GM18909 (cell line): ENCODE results near the gene IL12A.

Source experiments
- ATAC-seq: cut with Tn5 transposase; IDR thresholded peaks from one replicate; pipeline ENCODE4 v1.9.1; 2021; ENCODE audit warnings: mild to moderate bottlenecking; ENCODE audit not compliant: unreplicated experiment, poor library complexity

The IL12A gene

DNA sequence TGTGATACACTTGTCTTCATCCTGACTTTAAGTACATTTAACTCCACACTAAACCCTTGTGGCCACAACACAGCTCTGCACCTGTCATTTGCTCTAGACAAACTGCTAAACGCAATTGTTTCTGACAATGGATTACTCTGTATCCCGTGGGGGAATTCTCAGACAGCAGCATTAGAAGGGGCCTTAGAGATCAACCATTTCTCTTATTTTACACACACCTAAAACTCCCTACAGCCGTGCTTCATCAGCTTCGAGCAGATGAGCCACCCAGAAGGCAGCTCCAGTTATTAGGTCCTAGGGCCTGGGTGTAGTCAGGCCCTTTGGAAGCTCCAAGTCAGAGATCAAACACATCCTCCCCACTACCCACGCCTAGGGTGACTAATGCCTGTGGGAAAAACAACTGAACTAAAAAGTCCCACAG, 1.3 kb upstream of the IL12A start:
- peak; percentile 25 for ATAC-seq

DNA sequence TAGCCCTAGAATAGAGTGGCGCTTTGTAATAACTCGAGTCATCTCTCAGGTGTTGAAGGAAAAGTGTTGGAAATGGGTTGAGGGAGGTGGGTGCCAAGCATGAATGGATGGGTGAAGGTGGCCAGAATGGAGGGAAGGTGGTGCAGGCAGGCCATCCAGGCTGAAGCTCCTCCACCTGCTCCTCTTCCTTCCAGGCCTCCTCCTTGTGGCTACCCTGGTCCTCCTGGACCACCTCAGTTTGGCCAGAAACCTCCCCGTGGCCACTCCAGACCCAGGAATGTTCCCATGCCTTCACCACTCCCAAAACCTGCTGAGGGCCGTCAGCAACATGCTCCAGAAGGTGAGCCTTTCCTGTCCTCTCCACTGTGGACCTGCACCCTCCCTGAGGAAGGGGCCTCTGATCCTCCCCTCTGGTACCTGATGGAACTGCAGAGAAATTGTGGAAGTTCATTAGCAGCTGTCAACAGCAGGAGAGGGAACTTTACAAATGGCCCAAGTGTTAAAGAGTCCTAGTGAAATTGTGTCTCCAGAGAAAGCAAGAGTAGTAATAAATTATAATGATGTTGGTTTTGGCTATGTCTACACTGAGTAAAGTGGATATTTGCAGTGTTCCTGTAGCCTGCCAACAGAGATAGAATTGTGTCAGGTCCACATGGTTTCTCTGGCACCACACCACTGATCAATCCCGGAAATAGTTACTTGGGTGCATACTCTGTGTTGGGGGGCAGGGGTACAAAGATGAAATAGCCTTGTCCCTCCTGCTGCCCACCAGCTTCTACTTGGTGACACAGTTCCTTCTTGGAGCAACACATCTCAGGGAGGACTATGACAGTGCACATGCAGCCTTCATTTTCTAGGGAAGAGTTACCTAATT, 1.6 kb downstream of the IL12A start:
- no peak for ATAC-seq

DNA sequence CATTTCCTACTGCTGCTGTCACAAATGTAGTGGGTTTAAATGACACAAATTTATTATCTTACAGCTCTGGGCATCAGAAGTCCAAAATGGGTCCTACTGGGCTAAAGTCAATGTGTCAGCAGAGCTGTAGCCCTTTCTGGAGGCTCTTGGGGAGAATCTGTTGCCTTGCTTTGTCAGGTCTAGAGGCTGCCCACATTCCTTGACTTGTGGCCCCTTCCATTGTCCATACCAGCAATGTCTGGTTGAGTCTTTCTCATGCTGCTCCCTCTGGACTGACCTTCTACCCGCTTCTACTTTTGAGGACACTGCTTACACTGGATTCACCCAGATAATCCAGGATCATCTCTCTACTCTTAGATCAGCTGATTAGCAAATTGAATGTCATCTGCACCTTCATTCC, 3.0 kb downstream of the IL12A start:
- ATAC-seq, result no peak

DNA sequence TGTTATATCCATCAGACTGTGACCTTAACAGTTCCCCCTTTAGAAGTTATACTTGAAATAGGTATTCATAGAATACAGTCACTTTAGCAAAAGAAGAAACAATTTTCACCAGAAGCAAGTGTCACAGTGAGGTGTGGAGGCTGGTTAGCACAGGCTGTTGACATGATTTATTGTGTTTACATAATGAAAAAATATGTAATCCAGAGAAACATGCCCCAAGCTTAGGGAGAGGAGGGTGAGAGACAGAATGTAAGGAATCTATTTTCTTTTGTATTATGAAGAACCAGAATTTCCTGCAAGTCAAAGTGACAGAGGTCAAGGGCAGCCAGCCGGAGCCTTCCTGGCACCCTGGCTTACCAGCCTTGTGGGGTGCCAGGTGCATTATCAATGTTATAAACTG, 4.0 kb downstream of the IL12A start:
- ATAC-seq, result no peak

DNA sequence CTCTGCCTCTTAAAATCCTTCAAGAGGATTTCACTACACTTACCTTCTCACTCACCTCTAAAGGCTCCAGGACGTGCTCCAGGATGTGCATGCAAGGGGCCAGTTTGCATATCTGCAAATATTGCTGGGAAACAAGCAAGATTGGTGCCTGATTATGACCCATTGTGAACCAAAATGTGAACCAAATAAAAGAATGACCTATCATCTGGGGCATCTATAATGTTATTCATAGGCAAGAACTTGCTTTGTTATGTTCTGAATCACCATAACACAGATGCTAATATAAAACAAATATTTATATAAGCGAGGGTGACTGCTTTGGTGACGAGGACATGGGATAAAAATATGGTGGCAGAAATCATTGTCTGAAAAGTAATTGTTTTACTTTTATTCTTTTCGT, 5.5 kb downstream of the IL12A start:
- ATAC-seq, result no peak

DNA sequence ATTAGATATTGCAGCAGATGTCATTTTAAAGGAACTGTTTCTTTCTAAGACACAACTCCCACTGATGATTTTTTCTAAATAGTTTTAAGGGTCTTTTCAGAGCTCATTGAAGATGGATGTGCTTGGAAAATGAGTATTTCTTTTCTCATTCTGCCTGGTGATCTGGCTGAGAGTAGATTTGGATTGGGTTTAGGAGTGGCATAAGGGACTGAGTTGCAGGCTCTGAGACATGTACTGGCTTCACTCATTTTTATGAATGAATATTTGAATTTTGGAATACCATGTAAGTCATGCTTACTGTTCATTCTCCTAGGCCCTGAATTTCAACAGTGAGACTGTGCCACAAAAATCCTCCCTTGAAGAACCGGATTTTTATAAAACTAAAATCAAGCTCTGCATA, 6.5 kb downstream of the IL12A start:
- no peak for ATAC-seq

DNA sequence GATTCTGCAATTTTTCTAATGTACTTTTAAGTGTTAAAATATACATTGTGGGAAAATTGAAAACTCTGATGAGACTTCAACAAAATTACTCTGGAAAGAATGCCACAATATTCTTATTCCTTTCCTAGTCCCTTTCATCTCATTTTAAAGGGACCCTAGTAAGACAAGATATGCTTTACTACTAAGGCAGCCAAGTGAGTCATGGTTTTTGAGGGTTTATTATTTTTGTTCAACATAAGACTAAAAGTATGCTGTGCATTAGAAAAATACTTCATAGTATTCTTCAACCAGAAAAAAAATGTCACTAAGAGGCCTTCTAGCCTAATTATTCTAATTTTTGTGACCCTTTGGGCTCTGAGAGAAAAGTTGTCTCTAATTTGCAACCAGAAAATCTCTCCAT, 7.4 kb downstream of the IL12A start:
- ATAC-seq, result no peak

DNA sequence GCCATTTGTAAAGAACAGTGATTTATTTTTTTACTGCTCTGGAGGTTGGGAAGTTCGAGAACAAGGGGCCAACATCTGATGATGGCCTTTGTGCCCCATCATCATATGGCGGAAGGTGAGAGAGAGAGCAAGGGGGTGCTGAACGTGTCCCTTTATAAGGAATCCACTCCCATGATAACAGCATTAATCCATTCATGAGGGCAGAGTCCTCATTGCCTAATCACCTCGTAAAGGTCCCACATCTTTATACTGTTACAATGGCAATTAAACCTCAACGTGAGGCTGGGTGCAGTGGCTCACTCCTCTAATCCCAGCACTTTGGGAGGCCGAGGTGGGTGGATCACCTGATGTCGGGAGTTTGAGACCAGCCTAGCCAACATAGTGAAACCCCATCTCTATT, 8.3 kb downstream of the IL12A start:
- no peak for ATAC-seq

DNA sequence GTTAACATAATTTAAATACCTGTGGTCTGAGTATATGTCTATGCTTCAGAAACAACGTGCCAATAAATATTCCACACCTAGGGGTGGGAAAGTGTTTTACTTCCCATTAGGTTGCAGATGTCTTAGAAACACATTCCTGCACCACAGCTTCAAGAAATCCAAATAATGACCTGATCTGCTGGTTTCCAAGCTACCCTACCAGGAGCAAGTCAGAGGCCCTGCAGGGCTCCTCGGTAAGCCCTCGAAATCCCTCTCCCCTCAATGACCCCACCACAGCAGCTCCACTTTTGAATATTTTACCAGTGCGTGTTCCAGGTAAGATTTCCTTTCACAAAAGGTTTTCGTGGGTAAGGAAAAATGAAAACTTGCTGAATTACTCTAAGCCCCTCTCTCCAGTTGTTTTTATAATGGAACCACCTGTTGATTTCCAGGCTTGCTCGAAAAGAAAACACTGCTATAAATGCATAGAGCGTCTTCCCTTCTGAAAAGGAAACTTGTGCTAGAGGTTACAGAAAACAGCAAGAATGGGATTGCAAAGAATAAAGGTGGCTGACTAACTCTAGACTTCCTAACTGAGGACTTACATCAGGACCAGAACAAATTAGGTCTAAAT, 12.6 kb downstream of the IL12A start:
- no peak for ATAC-seq

DNA sequence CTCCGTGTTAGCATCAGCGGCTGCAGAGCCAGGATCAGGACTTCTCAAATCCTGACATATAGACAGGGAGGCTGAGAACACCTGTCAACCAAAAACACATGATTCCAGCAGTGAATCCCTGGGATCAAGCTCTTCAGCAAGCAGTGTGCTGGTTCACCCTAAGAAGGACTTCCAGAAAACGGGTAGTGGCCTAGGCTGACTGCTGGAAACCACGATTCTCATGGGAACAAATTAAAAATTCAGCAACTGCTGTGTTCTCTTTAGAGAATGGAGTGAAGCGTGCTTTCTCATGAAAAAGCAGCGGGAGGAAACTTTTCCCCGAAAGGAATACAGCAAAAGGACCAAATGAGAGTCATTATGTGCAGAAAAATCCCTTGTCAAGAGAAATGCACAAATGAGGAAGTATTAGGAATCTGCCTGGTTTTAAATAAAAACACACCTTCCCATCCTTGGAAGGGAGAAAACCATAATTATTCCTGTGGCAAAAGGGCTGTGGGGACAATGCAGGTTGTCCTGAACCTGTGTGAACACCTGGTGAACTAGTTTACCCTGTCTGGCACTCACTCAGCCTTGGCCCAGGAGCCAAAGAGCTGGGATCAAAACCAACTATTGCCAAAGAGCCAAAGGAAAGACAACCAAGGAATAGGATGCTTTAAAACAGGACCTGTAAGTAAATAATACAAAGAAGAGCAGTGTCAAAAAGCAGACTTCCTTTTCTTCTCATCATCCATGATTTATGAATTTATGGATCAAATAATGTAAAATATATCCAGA, 13.4 kb downstream of the IL12A start:
- no peak for ATAC-seq

DNA sequence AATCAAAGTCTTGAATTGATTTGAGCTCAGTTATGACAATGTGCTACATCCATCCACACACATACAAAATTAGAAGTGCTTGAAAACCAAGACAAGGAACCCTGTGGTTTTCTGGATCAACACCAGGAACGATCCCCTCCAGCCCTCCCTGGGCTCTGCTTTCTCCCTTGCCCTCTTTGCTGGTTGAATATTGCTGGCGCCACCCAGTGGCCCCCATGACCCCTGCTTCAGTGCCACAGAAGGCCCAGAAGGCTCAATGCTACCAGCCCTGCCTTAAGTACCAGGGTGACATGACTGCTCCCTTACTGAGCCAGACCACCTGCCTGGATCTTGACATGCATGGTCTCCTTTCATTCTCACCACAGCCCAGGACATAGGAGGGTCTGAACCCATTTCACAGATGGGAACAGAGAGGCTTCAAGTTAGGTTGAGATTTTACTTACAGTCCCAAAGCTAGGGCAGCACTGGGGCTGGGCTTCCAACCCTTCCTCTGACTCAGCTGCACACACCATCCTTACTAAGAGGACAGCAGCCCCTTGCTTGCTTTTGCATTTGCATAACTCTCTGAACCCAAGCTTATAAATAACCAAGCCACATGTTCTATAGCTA, 15.0 kb downstream of the IL12A start:
- peak; percentile 87 for ATAC-seq

DNA sequence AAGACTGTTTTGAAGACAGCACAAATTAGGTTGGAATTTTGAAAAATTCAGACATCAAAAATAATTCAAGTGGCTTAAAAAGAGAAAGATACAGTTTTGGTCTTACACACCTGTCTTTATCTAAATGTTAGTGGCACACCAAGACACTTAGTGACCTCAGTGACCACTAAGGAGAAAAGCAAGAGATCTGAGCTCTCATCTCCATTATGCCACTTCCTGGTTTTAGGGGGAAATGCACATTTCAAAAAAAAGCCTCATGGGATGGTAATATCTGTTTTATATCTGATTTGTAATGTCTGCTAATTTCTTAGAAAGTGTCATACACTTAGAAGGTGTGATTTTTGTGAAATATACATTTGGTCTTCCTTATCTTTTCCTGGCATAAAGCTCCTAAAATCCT, 16.4 kb downstream of the IL12A start:
- ATAC-seq, result no peak

DNA sequence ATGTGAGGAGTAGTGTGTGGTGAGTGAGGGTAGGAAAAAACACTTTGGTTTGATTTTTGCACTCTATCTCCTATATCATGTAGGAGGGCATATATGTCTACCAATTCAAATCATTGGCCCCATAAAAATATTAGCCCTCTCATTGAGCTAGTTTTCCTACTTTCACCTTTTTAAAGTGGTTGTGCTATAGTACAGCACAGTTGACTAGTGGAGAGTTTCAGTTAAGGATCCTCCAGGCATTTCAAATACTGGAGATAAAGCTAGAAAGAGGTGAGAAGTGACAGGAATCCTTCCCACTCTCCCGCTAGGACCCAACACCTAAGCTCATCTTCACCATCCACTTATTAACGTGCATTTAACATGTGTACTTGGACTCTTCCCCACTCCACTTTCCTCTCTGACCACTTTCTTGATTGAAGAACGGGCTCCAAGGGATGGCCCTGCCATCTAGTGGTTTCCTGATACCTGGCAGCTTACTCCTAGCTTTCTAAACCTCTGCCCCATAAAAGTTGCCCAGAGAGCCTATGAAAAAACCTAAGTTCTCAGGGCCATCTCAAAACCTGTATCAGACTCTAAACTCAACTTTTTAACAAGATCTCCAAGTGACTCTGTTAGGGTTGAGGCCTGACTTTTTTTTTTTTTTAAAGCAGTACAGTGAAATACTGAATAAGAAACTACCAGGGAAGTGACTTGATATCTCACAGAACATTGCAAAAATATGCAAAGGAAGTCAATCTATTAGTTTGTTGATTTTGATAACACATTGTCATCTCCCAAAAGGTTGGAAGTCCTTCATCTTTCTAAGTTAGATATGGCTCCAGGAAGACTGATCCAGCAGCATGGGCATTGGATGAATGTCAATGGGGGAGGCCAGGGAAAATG, 17.9 kb downstream of the IL12A start:
- peak; percentile 41 for ATAC-seq

DNA sequence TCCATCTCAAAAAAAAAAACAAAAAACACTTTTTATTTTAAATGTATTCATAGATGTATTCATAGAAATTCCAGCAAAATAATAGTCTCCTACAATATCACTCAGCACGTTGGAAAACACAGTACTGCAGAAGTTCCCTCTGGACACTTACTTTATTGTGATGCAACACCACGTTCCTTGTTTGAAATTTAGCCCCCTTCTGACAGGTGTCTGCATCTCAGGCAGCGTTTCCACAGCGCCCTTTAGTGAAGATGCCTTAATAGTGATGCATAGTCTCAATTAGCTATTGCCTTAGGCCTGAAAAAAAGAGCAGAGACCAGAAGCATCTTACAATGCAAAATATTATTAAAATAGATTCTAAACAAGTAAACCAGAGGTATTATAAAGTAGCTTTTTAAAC, 20.3 kb downstream of the IL12A start:
- ATAC-seq, result no peak

DNA sequence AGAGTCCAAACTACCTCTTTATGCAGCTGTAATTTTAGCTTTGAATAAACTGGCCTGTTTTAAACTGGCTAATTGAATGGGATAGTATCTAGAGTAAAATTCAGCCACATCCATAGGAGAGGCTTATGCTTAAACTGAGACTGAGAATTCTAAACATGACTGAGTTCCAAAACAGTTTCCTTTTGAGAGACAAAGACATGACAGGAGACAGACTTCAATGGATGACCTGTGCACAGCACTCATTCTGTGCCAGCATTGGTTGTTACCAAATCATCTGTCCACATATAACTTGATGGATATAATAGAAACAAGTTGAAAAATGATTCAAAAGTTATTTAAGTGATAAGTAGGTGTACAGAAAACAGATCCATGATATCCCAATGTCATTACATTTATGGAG, 20.9 kb downstream of the IL12A start:
- peak; percentile 40 for ATAC-seq

DNA sequence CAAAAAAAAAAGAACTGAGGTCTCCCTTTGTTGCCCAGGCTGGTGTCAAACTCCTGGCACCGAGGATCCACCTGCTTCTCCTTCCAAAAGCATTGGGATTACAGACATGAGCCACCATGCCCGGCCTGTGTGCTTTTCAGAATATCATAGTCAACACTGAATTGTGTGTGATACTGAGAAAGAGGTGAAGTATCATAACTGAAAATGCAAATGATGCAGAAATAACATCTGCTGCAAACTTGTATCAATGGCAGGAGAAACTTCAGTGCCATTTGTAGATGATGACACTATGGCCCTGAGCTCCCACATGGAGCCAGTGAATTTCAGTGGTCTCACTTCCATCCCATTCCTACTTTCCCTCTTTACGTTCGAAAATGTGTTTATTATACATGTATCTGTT, 21.9 kb downstream of the IL12A start:
- peak; percentile 66 for ATAC-seq

DNA sequence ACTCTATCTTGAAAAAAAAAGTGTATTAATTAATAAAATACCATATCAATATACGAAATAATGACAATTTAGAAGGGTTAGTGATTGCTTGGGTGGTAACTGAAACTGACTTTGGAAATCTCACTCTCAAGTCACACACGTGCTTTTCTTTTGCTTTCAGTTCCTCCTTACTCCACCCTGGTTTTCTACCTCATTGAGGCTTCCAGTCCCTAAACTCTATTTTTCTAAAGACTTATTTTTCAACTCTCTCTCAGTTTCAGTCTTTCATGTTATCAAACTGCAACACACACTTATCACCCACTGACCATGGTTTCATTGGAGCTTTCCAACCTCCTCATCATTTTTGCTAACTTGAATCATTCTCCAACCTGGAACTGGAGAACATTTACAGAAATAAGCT, 23.5 kb downstream of the IL12A start:
- peak; percentile 78 for ATAC-seq

DNA sequence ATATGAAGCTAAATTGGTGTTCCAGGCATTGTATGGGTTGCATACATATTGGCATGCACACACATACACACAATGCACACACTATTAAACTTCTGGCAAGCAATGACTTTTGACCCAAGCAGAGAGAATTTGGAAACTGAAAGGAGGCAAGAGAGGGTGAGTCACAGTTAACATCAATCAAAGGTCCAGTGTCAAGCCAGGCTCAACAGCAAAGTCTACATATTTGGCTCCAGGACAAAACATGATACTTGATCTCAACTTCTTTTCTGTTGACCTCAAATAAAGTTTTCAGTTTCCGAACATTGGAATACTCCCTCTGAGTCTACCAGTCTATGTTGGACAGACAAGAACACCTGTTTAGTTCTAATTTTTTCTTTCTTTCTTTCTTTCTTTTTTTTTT, 28.3 kb downstream of the IL12A start:
- no peak for ATAC-seq

DNA sequence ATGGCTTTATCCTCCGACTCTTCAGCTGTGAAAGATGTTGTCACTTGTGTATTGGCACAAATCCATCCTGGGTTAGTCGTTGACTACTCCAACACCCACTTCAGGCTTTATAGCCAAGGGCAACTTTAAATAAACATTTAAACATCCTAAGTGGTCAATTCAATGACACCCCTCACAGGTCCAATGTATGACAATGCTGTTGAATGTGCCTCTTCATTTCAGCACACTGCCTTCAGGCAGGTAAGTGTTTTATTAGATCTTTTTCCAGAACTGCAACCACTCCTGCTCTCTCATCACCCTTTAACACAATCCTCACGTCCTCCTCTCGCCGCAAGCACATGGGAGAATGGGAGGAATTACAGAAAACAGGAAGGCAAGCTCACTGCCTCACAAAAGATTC, 30.3 kb downstream of the IL12A start:
- no peak for ATAC-seq
